ENCODE measurements around the gene B4GALNT1.

Gene B4GALNT1

GRCh38 chr12:57583008-57583831, 49.8 kb downstream of the B4GALNT1 start:
- peak; percentile 78 for FAIRE-seq

- no peak for FAIRE-seq
These were observed 50.6 kb downstream of the B4GALNT1 start for GRCh38 chr12:57582440-57582839.

- FAIRE-seq: no peak
These were observed 51.2 kb downstream of the B4GALNT1 start for GRCh38 chr12:57581802-57582201.

GRCh38 chr12:57580466-57580795, 52.6 kb downstream of the B4GALNT1 start:
- FAIRE-seq: no peak

DNA sequence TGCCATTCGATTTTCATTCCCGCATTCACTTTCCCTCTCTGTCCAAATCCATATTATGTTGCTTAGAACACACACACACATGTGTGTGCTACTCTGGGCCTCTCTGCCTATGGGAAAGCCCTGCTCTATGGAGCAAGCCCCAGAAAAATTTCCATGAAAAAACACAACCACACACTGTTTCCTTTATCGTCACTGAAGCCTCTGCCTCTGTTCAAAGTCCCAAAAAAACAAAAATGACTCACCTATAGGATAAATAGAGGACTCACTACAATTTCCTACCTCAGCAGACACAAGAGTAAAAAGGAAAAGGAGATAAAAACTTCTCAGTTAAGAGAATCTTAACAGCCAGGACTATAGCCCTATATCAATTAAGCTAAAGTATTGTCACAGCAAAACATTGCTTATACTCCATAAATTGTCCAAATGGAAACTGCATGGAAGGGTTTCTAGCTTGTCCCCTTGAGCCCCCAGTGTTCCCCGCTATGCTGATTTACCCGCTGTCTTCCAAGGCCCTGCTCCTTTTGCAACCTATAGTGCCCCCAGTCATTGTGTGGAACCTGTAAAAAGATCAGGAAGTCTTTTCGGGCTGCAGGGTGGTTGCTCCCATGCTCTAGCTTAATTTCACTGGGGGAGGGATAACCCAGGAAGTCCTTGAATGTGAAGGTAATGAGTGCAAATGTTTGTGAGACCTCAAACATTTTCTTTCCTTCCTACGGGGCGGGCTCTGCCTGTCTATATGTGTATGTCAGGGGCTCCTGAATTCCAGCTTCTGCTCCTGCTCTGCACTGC, 53.1 kb downstream of the B4GALNT1 start:
- FAIRE-seq: no peak

DNA sequence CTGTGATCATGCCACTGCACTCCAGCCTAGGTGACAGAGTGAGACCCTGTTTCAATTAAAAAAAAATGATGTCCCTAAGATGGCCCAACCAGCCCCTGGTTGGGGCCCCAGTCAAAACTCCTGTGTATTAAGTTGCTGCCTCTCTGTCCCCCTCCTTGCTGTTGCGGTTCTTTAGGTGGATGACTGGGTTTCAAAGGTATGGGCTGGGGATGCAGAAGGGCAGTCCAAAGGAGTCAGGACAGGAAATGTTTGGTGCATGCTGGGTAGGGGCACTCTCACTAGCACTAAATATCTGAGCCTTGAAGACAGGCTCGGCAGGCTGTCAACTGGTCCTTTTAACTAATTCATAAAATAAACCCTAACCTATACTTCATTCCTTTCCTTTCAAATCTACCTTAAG, 54.0 kb downstream of the B4GALNT1 start:
- FAIRE-seq: no peak

- no peak for FAIRE-seq
These were observed 54.8 kb downstream of the B4GALNT1 start for GRCh38 chr12:57577981-57578758.

- FAIRE-seq: no peak
These were observed 56.3 kb downstream of the B4GALNT1 start for GRCh38 chr12:57576613-57577160.
